ENCODE data around the gene ABHD12B. TPM values are rescaled to one million over a fixed set of nuclear protein-coding genes. Genes with fewer than 3 reads are reported as not detected.

The ABHD12B gene
- total RNA-seq, 1 donor from 2014 or later, result 0.35 TPM

DNA sequence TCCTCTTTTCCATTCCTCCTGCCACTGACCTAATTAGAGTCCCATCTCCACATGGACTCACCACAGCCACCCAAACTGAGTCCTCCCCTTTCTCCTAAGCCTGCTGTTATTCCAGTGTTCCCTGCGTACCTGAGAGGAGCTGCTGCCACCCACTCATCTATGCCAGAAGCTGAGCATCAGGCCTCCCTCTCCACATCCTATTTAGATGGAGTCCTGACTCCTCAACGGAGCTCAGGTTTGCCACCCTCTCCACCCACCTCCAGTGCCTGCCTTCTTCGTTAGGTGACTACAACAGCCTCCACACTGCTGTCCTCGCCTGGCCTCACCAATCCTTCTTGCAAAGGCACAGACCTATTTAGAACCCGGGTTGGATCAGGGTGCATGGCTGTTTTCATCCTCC is 15.2 kb upstream of the ABHD12B start:
- no peaks in the 10 kb centered on the region for H3K27me3 Mint-ChIP-seq (ENCODE audit: low read depth)
- H3K4me3 Mint-ChIP-seq, result no peak overlapping the region
- H3K9me3 Mint-ChIP-seq, result no peaks in the 10 kb centered on the region
- no peak for DNase-seq (ENCODE audit: low read depth, low spot score)
- no peak overlapping the region for H3K27ac Mint-ChIP-seq (ENCODE audit: unreplicated experiment)
- peaks cover 35% of the 10 kb centered on the region for H3K4me1 Mint-ChIP-seq
- no peaks in the 10 kb centered on the region for H3K36me3 Mint-ChIP-seq (ENCODE audit: low read depth)
- TF ChIP-seq CTCF (conservative IDR thresholded peaks at IDR 0.05), result no peak

- H3K36me3 Mint-ChIP-seq (ENCODE audit: low read depth), result no peaks in the 10 kb centered on the region
- H3K27me3 Mint-ChIP-seq (ENCODE audit: low read depth), result no peaks in the 10 kb centered on the region
- H3K27ac Mint-ChIP-seq (ENCODE audit: unreplicated experiment), result peak overlapping the region; percentile 96
- no peak for DNase-seq (ENCODE audit: low read depth, low spot score)
- no peak for TF ChIP-seq CTCF (conservative IDR thresholded peaks at IDR 0.05)
- peak overlapping the region; percentile 78 for H3K4me3 Mint-ChIP-seq
- H3K4me1 Mint-ChIP-seq, result peaks cover 51% of the 10 kb centered on the region
- H3K9me3 Mint-ChIP-seq, result no peaks in the 10 kb centered on the region
Measured at GRCh38 chr14:50859296-50859624, 12.6 kb upstream of the ABHD12B start.

DNA sequence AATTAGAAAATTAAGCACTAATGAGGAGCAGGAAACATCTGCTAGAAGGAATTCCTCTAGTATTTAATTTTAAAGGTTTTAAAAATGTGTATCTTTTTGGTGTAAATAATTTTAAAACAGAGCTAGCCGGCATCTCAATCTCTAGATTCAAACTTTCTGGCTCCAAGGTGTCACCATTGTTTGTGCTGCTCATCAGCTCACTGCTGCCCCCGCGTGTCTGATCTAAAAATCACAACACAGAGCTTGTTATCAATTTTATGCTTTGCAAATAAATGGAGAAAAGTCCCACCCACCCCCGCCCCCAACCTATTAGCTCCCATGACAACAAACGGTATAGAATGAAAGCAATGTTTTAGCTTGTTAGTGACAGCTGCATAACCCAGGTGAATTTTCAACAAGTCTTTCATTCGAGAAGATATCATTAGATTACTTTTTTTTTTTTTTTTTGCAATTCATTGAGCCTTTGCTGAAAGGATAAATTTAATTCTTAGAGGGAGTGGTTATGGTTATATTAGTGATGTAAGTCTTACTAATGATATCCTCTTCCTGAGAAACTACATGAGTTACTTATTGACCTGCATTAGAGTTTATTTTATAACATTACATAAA is 11.3 kb upstream of the ABHD12B start:
- Mint-ChIP-seq H3K4me3 (peak overlapping the region; percentile 77), H3K27ac (ENCODE audit: unreplicated experiment) (peak overlapping the region; percentile 96), H3K36me3 (ENCODE audit: low read depth) (no peaks in the 10 kb centered on the region), H3K4me1 (peaks cover 54% of the 10 kb centered on the region), H3K9me3 (no peaks in the 10 kb centered on the region), H3K27me3 (ENCODE audit: low read depth) (no peaks in the 10 kb centered on the region)
- TF ChIP-seq CTCF (conservative IDR thresholded peaks at IDR 0.05), result peak; percentile 86
- DNase-seq (ENCODE audit: low read depth, low spot score), result peak; percentile 93

GRCh38 chr14:50862036-50862570 is 9.8 kb upstream of the ABHD12B start:
- Mint-ChIP-seq H3K4me3 (peak overlapping the region; percentile 4), H3K4me1 (peaks cover 54% of the 10 kb centered on the region), H3K9me3 (no peaks in the 10 kb centered on the region), H3K27ac (ENCODE audit: unreplicated experiment) (no peak overlapping the region), H3K36me3 (ENCODE audit: low read depth) (no peaks in the 10 kb centered on the region), H3K27me3 (ENCODE audit: low read depth) (peaks cover 3% of the 10 kb centered on the region)
- DNase-seq (ENCODE audit: low read depth, low spot score), result no peak
- no peak for TF ChIP-seq CTCF (conservative IDR thresholded peaks at IDR 0.05)

DNA sequence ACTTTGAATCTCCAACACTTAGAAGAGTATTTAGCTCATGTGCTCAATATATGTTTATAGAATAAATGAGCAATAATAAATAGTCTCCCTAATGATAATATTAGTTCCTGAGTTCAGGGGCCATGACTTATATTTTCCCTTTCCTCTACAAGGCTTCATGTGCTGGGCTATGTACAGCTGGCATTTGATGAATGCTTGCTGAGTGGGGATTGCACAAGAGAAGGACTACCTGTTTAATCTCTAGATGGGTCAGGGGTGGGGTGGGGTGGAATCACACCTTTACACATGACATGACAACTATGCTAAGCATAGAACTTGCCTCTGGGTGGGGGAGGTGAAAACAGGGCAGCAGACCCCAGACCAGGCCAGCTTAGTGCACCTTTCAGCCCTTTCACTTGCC is 7.6 kb upstream of the ABHD12B start:
- Mint-ChIP-seq H3K36me3 (ENCODE audit: low read depth) (no peaks in the 10 kb centered on the region), H3K27ac (ENCODE audit: unreplicated experiment) (no peak overlapping the region), H3K9me3 (no peaks in the 10 kb centered on the region), H3K4me1 (peaks cover 43% of the 10 kb centered on the region), H3K27me3 (ENCODE audit: low read depth) (peaks cover 8% of the 10 kb centered on the region), H3K4me3 (no peak overlapping the region)
- DNase-seq (ENCODE audit: low read depth, low spot score), result no peak
- TF ChIP-seq CTCF (conservative IDR thresholded peaks at IDR 0.05), result no peak
